HG03558 (cell line): ENCODE data around the gene FEN1.

ENCODE experiments used
- ATAC-seq: cut with Tn5 transposase; IDR thresholded peaks from one replicate; pipeline ENCODE4 v1.9.1; 2021; ENCODE audit warnings: moderate number of reproducible peaks; ENCODE audit not compliant: unreplicated experiment; ENCODE audit errors: extremely low read depth

FEN1 gene

DNA sequence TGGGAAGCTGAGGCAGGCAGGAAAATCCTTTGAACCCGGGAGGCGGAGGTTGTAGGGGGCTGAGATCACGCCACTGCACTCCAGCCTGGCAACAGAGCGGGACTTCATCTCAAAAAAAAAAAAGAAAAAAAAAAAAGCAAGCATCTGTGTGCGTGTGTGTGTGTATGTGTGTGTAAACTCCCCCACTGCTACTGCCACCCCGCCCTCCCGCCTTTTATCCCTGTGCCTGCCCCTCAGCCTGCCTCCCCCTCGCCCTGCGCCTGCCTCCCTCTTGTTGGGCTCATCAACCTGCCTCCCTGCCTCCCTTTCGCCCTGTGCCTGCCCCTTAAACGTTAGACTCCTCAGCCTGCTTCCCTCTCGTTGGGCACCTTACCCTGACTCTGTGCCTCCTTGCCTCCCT is 18.3 kb upstream of the FEN1 start:
- ATAC-seq, result no peak

- no peak for ATAC-seq
Observed at GRCh38 chr11:61775106-61775505, 17.6 kb upstream of the FEN1 start.

DNA sequence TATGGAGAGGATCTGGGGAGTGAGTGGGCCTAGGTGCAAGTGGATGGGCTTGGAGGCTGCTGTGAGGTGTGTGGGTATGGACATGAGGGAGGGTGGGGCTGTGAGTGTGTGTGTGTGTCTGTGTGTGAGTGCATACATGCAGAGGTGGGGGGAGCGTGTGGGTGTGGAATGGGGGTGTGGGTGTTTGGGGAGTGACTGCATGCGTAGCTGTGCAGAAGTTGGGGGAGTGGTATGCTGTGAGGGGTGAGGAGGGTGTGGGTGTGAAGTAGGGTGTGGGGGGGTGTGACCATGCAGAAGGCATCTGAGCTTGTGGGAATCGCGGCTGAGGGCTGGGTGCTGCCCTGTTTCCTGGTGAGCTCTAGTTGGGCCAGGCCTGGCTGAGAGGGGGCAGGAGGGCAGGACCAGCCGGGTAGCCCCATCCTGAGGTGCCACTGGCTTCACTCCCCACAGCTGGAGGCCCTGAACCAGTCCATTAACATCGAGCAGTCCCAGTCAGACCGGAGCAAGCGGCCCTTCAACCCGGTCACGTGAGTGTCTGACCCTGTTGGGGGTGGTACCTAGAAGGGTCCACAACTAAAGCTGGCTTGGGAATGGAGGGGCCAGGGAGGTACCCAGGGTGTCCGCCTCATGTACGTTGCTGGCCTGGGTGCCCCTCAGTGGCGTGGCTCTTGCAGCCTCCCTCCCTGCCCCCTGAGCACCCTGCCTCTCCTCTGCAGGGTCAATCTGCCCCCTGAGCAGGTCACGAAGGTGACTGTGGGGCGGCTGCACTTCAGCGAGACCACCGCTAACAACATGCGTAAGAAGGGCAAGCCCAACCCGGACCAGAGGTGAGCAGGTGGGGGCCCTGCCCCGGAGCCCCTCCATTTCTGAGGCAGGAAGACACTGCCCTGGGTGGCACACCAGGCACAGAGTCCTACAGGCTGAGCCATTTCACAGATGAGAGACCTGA is 16.8 kb upstream of the FEN1 start:
- no peak for ATAC-seq

DNA sequence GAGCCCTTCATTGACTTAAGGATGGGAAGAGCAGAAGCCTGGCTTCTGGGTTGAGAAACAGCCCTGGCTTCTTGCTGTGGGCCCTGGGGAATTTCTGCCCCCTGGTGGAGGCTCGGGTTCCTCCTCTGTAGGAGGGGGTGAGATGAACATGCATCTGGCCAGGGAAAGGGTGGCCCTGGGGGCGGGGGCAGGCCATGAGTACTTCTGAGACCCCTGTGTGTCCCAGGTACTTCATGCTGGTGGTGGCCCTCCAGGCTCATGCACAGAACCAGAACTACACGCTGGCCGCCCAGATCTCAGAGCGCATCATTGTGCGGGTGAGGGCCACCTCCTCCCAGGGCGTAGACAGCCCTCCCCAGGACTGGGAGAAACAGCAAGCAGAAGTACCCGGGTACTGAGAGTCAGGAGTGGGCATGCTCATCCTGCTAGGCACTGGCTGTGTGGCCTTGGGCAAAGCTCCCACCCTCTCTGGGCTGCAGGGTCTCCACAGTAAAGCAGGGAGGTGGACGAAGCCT is 16.1 kb upstream of the FEN1 start:
- no peak for ATAC-seq

DNA sequence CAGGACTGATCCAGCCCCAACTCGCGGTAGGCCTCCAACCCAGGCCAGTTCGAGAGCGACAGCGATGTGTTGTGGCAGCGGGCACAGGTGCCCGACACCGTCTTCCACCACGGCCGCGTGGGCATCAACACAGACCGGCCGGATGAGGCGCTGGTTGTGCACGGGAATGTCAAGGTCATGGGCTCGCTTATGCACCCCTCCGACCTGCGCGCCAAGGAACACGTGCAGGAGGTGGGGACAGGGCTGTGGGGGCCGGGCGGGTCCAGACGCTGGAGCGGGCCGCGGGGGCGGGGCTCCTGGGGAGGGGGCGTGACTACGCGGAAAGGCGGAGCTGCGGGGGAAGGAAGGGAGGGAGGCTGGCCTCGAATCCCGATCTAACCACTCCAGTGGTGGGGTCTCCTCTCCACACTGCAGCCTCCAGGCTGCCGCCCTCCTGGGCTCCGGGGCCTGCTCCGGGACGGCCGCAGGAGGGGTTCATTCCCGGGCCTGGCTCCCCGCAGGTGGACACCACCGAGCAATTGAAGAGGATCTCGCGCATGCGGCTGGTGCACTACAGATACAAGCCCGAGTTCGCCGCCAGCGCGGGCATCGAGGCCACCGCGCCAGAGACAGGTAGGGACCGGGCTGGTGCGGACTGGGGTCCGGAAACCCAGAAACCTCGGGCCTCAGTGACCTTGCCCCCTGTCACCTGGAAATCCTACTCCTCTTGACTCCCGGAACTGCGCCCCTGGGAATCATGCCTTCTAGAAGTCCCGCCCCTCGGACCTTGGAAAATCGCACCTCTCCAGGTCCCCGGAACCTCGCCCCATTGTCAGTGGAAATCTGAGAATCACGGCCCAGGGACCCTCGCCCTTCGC is 15.2 kb upstream of the FEN1 start:
- ATAC-seq, result no peak

- no peak for ATAC-seq
Observed at GRCh38 chr11:61778357-61778886, 14.3 kb upstream of the FEN1 start.

DNA sequence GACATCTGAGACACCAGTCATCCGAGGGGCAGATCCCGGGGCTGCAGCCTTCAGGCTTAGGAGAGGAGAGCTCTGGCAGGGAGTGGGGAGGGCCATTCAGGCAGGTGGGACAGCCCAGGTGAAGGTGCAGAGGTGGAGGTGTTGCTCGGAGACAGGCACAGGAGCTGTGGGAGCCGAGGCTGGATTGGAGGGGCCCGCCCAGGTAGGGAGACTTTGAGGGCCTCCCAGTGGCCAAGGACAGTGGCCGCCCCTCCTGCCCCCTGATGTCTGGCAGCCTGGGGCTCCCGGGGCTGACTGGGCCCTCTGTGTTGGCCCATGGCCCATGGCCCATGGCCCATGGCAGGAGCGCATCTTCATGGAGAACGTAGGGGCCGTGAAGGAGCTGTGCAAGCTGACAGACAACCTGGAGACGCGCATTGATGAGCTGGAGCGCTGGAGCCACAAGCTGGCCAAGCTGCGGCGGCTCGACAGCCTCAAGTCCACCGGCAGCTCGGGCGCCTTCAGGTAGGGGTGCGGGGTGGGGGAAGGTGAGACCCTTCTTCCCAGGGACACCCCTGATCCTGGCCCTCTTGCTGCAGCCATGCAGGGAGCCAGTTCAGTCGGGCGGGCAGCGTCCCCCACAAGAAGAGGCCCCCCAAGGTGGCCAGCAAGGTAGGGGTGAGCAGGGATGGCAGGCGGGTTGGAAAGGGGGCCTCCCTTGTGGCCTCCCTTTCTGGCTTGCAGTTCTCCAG is 13.6 kb upstream of the FEN1 start:
- no peak for ATAC-seq

GRCh38 chr11:61779666-61780525 is 12.8 kb upstream of the FEN1 start:
- no peak for ATAC-seq

DNA sequence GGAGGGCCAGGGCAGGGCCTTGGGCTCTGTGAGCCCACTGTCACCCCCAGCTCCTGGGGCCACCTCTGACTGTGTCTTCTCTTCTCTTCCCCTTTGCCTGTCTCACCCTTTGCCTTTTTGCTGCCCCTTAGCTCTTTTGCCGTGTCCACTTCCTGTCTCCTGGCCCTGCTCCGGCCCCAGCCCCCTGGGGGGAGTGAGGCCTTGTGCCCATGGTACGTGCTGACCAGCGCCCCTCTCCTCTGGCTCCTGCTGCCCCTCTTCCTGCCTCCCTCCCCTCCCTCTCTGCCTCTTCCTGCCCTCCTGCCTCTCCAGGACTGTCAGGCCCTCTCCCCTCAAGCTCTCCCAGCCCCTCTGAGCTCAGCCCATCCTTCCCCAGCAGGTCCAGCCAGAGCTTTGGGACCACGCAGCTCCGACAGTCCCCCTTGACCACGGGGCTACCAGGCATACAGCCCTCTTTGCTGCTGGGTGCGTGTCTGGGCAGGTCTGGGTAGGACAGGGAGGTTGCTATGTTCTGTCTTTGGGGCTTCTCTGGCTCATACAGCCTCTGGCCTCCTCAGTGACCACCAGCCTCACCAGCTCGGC is 12.0 kb upstream of the FEN1 start:
- ATAC-seq, result no peak

- ATAC-seq, result no peak
Observed at GRCh38 chr11:61781585-61781984, 11.1 kb upstream of the FEN1 start.

DNA sequence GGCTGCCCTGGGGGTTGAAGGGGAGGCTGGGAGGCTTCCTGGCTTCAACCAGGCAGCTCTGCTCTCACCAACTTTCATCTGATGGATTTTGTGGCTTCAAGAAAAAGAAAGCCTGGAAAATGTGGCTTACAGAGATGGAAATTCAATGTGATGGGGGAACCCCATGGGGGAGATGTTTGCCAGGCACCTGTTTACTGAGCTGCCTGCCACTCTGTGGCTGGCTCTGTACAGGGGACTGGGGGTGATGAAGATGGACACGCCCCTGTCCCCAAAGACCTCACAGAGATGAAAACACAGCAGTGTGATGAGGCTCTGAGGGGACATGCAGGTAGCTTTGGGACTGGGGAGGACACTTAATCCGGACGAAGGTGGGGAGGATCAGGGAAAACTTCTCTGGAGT is 10.4 kb upstream of the FEN1 start:
- ATAC-seq, result no peak

- no peak for ATAC-seq
Observed at GRCh38 chr11:61782841-61783240, 9.9 kb upstream of the FEN1 start.

DNA sequence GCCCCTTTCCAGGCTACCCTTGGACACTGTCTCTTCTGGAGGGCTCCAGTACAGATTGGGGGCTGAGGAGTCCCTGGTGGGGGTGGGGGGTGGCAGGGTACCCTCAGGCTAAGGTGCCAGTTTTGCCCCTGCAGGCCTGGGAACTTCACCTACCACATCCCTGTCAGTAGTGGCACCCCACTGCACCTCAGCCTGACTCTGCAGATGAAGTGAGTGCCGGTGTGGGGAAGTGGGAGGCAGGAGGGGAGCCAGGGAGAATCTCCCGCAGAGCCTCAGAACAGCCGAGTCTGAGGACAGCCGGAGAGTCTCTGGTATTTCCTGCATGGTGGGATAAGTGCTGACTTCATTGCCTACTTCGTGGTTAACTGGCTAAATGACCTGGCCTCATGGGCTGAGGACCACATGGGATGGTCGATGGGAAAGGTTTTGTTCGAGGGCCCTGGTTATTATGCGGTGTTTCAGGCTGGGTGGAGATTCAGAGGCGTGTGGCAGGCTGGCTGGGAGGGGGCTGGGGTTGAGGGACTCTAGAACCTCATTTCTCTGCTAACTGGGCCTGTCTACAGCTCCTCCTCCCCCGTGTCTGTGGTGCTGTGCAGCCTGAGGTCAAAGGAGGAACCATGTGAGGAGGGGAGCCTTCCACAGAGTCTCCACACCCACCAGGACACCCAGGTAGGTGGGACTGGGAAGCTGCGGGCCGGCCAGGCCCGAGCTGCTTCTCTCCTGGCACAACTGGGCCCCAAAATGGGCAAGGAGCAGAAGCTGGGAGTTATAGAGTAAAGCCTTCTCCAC is 8.8 kb upstream of the FEN1 start:
- ATAC-seq, result no peak

GRCh38 chr11:61784506-61784805 is 8.3 kb upstream of the FEN1 start:
- ATAC-seq, result no peak

DNA sequence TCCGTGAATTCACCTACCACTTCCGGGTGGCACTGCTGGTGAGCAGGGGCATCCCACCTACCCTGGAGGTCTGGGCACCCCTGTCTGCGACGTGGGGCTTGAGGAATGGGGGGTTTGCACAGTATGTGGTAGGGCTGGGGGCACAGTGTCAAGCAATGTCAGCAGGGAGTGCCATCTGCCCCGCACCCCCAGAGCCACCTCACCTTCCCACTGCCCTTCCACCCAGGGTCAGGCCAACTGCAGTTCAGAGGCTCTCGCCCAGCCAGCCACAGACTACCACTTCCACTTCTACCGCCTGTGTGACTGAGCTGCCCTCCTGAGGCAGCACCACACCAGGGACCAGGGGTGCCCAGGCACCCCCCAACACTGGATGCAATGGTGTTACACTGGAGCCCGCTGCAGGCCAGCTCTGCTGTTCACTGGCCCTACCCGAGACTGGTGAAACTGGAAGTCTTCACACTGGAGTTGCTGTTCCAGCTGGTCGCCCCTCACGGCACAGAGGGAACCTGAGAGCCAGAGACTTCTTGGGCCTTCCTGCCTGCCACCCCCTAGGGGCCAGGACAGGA is 6.8 kb upstream of the FEN1 start:
- ATAC-seq, result no peak

- ATAC-seq, result no peak
Observed at GRCh38 chr11:61787928-61788491, 4.7 kb upstream of the FEN1 start.

- no peak for ATAC-seq
Observed at GRCh38 chr11:61791737-61792309, 888 bp upstream of the FEN1 start.
